Measurements from ENCODE around the gene FZD2.
"Not testable (repeated sequence)": the region's sequence is repeated elsewhere in the genome, so short reads cannot be mapped to it uniquely, and the experiment has no call there.

Gene FZD2

DNA sequence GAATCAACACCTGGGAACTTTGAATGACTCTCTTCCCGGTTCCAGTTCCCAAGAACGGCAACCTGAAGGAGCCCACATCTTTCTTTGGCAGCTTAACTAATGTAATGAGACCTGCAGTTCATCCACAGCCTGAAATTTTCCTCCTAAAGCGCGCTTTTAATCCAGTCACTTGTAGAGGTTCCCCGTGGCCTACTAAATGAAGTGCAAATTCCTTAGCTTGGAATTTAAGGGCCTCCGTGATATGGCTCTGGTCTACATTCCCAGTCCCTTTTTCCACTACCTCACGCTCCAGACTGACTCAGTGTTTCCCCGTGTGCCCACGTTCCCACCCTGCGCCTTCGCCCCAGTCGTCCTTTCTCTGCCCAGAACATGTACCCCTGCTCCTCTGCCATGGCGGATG, 27.2 kb downstream of the FZD2 start:
- DNase-seq = no peak

DNA sequence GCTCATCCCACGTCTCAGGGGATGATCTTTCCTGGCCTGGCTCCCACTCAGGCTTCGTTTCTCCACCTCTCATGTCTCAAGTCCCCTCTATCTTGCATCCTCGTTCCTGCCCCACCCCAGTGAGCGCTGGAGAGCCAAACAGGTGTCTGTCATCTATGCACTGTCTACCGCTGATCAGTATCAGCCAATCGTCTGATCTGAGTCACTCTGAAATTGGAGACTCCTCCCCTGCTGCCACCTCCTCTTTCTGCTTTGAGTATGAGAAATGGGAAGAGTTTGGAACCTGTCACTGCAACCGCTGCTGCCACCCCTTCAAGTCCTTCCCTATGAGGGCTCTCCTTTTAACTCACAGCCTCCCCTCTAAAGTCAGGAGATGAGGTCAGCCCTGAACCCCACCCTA, 28.0 kb downstream of the FZD2 start:
- no peak for DNase-seq

- no peak for DNase-seq
Observed at GRCh38 chr17:44587339-44587738, 30.1 kb downstream of the FZD2 start.

- DNase-seq = no peak
Observed at GRCh38 chr17:44589316-44590071, 32.2 kb downstream of the FZD2 start.

DNA sequence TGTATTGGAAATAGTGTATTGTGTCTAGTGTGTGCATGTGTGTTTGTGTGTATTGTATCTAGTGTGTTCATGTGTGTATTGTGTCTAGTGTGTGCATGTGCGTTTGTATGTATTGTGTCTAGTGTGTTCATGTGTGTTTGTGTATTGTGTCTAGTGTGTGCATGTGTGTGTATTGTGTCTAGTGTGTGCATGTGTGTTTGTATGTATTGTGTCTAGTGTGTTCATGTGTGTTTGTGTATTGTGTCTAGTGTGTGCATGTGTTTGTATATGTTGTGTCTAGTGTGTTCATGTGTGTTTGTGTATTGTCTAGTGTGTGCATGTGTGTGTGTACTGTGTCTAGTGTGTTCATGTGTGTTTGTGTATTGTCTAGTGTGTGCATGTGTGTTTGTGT, 32.8 kb downstream of the FZD2 start:
- DNase-seq = not testable (repeated sequence)

DNA sequence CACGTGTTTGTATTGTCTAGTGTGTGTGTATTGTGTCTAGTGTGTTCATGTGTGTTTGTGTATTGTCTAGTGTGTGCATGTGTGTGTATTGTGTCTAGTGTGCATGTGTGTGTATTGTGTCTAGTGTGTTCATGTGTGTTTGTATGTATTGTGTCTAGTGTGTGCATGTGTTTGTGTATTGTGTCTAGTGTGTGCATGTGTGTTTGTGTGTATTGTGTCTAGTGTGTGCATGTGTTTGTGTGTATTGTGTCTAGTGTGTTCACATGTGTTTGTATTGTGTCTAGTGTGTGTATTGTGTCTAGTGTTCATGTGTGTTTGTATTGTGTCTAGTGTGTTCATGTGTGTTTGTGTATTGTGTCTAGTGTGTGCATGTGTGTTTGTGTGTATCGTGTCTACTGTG, 33.5 kb downstream of the FZD2 start:
- not testable (repeated sequence) for DNase-seq

DNA sequence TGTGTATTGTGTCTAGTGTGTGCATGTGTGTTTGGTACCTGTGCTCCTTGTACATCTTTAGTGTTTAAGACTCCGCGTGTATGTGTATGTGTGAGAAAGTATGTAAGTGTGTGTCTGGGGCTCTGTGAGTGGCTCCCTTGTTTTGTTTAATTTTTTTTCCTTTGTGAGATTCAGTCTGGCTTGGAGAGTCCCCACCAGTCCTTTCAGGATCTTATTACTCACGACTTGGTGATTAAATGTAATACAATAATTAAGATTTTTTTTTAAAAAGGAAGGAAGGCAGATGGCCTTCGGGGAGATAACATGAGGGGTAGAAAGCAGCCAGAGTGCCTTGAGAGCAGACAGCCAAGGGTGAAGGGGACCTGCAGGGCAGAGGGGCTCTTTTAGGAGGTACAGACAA, 33.9 kb downstream of the FZD2 start:
- no peak for DNase-seq

GRCh38 chr17:44593156-44593555, 35.9 kb downstream of the FZD2 start:
- no peak for DNase-seq

GRCh38 chr17:44595216-44595775, 38.0 kb downstream of the FZD2 start:
- no peak for DNase-seq

DNA sequence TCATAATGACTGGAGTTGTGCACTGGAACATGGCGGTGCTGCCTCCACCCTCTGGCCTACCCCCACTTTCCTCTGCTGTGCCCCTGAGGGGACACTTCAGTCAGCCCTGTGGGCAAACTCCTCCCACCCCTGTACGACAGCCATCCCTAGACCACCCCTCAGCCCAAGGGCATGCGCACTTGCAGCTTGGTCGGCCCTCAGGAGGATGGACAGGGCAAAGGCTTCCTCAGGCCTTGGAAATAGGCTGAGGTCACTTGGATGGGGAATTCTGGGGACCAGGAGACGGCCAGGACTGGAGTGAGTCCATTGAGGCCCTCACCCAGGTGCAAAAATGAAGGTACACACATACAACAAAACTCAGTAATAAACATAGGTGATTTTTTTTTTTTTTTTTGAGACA, 41.0 kb downstream of the FZD2 start:
- no peak for DNase-seq

- no peak for DNase-seq
Observed at GRCh38 chr17:44598932-44599297, 41.6 kb downstream of the FZD2 start.

GRCh38 chr17:44599298-44600175, 42.3 kb downstream of the FZD2 start:
- DNase-seq = no peak

GRCh38 chr17:44601539-44601938, 44.3 kb downstream of the FZD2 start:
- no peak for DNase-seq

GRCh38 chr17:44601973-44602372, 44.7 kb downstream of the FZD2 start:
- DNase-seq = no peak

- DNase-seq = no peak
Observed at GRCh38 chr17:44602390-44602789, 45.1 kb downstream of the FZD2 start.

DNA sequence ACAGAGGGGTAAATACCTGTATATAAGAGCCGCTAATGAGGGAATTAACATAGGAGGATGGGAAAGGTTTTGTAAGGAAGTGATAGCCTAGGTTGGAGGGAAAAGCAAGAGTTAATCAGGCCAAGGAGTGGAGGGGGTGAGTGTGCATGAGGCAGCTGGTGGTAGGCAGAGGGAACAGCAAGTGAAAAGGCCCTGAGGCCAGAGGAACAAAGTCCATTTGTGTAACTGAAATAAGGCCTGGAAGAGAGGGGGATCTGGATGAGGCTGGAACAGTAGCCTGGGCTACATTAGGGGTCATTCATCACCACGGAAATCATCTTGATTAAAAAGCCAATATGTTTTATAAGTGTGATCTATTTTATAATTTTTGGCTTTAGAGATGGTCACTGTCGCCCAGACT, 45.7 kb downstream of the FZD2 start:
- DNase-seq = no peak

DNA sequence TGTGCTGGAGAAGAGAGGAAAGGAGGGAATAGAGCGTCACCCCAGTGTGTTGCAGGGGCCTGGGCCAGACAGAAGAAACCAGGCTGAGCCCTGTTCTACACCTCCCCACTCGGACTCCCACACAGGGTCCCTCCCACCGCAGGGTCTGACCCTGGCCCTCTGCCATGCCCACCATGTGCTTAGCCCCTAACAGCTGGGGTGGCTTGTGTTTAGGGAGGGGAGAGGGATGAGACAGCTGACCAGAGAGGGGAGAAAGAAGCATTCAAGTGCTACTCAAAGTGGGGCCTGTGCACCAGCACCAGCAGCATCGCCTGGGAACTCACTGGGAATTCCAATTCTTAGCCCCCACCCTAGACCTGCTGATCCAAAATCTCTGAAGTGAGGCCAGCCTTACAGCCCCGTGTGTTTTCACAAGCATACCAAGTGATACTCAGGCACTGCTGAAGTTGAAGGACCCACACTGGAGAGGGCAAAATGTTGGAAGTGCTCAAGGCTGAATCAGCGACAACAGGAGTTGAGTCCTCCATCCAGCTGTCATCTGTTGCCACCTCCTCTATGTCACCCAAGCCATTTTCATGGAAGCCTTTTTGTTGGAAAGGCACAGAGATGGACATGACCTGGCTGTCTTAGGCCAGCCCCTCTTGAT, 47.0 kb downstream of the FZD2 start:
- no peak for DNase-seq

DNA sequence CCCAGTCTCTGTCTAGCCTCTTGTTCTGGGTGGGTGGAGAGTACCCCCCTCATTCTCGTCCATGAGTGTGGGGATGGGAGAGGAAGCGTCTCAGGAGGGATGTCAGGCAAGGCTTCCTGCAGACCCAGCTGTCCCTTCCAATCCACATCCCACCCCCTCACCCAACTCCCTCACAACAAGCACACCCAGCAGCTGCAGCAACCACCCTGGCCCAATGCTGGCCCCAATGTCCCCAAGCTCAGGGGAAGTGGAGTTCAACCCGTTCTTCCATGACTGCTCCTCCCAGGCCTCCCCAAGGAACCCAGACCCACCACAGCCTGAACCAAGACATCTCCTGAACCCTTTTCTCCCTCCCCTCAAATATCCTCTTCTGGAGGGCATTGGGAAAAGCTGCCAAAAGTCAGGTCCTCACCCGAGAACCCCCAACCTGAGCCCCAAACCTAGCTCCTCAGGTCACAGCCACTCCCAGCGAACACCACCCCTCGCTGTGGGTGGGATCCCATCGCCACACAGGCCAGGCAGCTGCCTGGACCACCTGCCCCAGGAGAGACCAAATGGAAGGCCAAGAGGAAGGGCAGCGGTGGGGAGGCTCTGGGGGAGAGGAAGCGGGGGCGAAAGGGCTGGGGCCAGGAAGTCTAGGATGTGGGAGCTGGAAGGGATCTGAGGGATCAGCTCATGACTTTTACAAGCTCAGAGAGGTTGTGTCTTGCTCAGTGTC, 47.6 kb downstream of the FZD2 start:
- no peak for DNase-seq

DNA sequence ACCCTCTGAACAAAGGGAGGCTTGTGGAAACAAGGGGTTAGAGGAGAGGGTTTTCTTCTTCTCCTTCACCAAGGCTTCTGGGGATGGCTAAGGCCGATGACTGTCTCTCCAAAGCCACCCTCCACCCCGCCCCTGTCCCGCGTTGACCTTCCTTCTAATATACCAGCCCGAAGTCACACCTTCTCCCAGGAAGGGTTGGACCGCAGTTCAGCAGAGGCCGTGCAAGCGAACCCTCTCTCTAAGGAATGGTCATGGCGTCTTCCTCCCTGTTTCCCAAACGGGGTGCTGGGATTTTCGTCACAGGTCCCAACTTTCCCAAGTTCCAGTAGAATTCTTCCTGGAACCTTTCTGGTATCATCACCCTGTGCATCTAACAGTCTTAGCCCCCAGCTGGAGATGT, 49.4 kb downstream of the FZD2 start:
- no peak for DNase-seq

DNA sequence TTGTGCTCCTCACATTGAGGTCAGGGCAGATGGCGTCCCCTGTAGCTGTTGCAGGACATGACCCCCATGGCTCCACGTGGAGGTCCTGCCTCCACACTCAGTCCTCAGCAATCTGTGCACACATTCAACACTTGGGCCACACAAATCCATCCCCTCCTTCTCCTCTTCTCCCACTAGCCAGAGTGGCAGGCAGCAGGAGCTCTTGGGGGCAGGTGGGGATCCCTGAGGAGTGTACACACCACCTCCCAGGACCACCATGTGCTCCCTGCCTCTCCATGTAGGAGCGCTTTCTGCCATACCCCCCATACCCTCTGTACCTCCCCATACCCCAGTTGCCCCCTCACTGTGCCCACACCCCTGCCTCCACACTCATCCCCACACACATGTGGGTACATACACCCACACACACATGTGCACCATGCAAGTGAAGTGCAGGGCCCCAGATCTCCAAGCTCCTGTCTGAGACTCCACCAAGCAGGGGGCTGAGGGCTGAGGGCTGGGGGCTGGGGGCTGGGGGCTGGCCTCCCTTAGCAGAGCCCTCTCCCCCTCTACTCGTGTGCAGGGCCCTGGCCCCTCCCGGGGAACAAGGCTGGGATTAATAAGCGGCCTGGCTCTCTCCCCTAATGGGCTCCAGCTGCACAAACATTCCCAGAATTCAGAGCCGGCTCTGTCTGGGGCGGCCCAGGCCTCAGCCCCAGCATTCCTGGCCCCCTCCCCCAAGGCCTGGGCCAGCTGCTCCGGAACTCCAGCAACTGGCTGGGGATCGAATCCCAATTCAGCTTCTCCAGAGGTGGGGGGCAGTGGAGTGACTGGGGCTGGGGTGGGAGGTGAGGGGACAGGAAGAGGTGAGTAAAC, 50.8 kb downstream of the FZD2 start:
- no peak for DNase-seq

- DNase-seq = no peak
Observed at GRCh38 chr17:44608727-44609435, 51.6 kb downstream of the FZD2 start.

All from GDM1 (cell line).